ENCODE results near the gene CEACAM3. TPM values are rescaled to one million over a fixed set of nuclear protein-coding genes. Genes with fewer than 3 reads are reported as not detected.

Gene CEACAM3
- total RNA-seq, 1 experiment from 2014 or later: not detected

DNA sequence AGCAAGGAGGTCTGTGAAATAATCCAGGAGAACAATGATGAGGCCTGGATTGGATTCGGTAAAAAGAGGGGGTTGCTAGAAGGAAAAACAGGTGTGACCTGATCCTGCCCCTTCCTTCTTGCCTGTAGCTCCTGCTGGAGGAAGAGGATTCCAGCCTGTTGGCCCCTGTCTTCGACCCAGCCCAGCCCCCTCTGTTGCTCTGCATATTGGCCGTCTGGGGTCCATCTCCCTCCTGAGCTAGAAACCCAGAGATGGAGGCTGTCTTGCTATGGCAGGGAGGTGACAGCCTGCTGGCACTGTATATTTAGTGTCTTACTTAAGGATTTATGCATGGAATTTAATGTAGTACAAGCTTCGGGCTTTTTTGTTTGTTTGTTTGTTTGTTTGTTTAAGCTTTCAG is 55.1 kb downstream of the CEACAM3 start:
- no peak overlapping the region for H4K5ac ChIP-seq (ENCODE audit: insufficient read length, low read depth, low read length)
- no peak overlapping the region for H3K18ac ChIP-seq (ENCODE audit: insufficient read length, low read depth, low read length)
- no peak overlapping the region for H2BK5ac ChIP-seq (ENCODE audit: insufficient read length, low read length)
- H4K20me1 ChIP-seq (ENCODE audit: control insufficient read depth, insufficient read depth, insufficient read length): no peaks in the 10 kb centered on the region
- no peak overlapping the region for H3K14ac ChIP-seq (ENCODE audit: insufficient read depth, low read length)
- no peak overlapping the region for H2BK12ac ChIP-seq (ENCODE audit: insufficient read length, low read depth, low read length)
- H3K4me2 ChIP-seq (ENCODE audit: insufficient read depth, insufficient read length, low read length): no peak overlapping the region
- no peak overlapping the region for H3K4ac ChIP-seq (ENCODE audit: low read depth, low read length)
- H2BK120ac ChIP-seq (ENCODE audit: low read depth, low read length, poor library complexity, severe bottlenecking): no peak overlapping the region
- no peak overlapping the region for H2AFZ ChIP-seq (ENCODE audit: low read length)
- H3K4me3 Mint-ChIP-seq: no peak overlapping the region; a peak in 1 of 5 replicates
- H3K56ac ChIP-seq (ENCODE audit: insufficient read length, low read depth, low read length): no peak overlapping the region
- peaks cover 0 to 3% of the 10 kb centered on the region in 2 experiments; a peak in 2 of 4 replicates for H3K4me1 Mint-ChIP-seq
- H3K27ac Mint-ChIP-seq: no peak overlapping the region
- H3T11ph ChIP-seq (ENCODE audit: low read length): no peak overlapping the region
- no peak overlapping the region for H2BK15ac ChIP-seq (ENCODE audit: low read depth, low read length)
- no peaks in the 10 kb centered on the region for H3K79me2 ChIP-seq (ENCODE audit: insufficient read depth, low read length)
- H3K23ac ChIP-seq (ENCODE audit: insufficient read length, low read depth, low read length): no peak overlapping the region
- H3K27ac ChIP-seq (ENCODE audit: insufficient read length, low read depth, low read length): no peak overlapping the region
- H4K91ac ChIP-seq (ENCODE audit: insufficient read length, low read depth, low read length): no peak overlapping the region
- H3K27me3 Mint-ChIP-seq (ENCODE audit: low read depth): peaks cover 44% of the 10 kb centered on the region
- H3K9ac ChIP-seq (ENCODE audit: extremely low read depth, insufficient read length, low read length): no peak overlapping the region
- H2BK20ac ChIP-seq (ENCODE audit: low read depth, low read length, poor library complexity, severe bottlenecking): no peak overlapping the region
- no peaks in the 10 kb centered on the region for H3K79me1 ChIP-seq (ENCODE audit: insufficient read depth, low read depth, low read length, poor library complexity, severe bottlenecking)
- H3K9me3 Mint-ChIP-seq: peaks cover 0 to 16% of the 10 kb centered on the region in 2 experiments; a peak in 2 of 5 replicates
- H3K9me3 ChIP-seq (ENCODE audit: control insufficient read depth, low read depth, low read length): no peaks in the 10 kb centered on the region
- TF ChIP-seq, protein P1, sequence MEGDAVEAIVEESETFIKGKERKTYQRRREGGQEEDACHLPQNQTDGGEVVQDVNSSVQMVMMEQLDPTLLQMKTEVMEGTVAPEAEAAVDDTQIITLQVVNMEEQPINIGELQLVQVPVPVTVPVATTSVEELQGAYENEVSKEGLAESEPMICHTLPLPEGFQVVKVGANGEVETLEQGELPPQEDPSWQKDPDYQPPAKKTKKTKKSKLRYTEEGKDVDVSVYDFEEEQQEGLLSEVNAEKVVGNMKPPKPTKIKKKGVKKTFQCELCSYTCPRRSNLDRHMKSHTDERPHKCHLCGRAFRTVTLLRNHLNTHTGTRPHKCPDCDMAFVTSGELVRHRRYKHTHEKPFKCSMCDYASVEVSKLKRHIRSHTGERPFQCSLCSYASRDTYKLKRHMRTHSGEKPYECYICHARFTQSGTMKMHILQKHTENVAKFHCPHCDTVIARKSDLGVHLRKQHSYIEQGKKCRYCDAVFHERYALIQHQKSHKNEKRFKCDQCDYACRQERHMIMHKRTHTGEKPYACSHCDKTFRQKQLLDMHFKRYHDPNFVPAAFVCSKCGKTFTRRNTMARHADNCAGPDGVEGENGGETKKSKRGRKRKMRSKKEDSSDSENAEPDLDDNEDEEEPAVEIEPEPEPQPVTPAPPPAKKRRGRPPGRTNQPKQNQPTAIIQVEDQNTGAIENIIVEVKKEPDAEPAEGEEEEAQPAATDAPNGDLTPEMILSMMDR (conservative IDR thresholded peaks at IDR 0.05): no peak
- no peaks in the 10 kb centered on the region for H3K23me2 ChIP-seq (ENCODE audit: insufficient read length, low read depth, low read length, poor library complexity, severe bottlenecking)
- H3K4me1 ChIP-seq (ENCODE audit: insufficient read depth, low read length): no peaks in the 10 kb centered on the region; the same call in 1 of the 2 replicates
- H4K8ac ChIP-seq (replicated peaks; ENCODE audit: insufficient read length, low read depth, low read length): no peak overlapping the region
- DNase-seq: no peak
- WGBS (ENCODE audit: extremely low coverage, insufficient read length, low lambda C conversion rate): no CpG with 5 or more reads among the region's 4 CpGs
- H3K36me3 Mint-ChIP-seq (ENCODE audit: insufficient read depth in 1 of 3, low read depth in 3 of 3): no peaks in the 10 kb centered on the region
- no peaks in the 10 kb centered on the region for H3K27me3 ChIP-seq (ENCODE audit: insufficient read depth, low read length)
- no peak overlapping the region for H2AK5ac ChIP-seq (ENCODE audit: insufficient read length, low read length)
